Tibial nerve (tissue), 4 donors: Measurements from ENCODE around the gene MYPN. TPM values are rescaled to one million over a fixed set of nuclear protein-coding genes. Genes with fewer than 3 reads are reported as not detected.

Source experiments
- DNase-seq, 2 donors: peaks; one replicate each; pipeline ENCODE4 v3.0.0-alpha.2; 2019; ENCODE audit warnings: low spot score in 2 of 2
- H3K27ac ChIP-seq, 4 donors: fragments of 200-600 bp; sonication (generic) in 3 of 4; one replicate each; pipeline ENCODE4 v1.5.1; 2017 to 2019; ENCODE audit warnings: mild to moderate bottlenecking in 1 of 4
- H3K27me3 ChIP-seq, 2 donors: fragments of 200-600 bp; sonication (generic) in 1 of 2; one replicate each; pipeline versions ENCODE4 v1.5.1 to v1.6.0; 2017 to 2019
- H3K36me3 ChIP-seq, 3 donors: fragments of 200-600 bp; sonication (generic); one replicate each; pipeline ENCODE4 v1.5.1; 2018 to 2019
- H3K4me1 ChIP-seq, 4 donors: fragments of 200-600 bp; sonication (generic) in 3 of 4; one replicate each; pipeline ENCODE4 v1.5.1; 2017 to 2019
- H3K4me3 ChIP-seq, 4 donors: fragments of 200-600 bp; sonication (generic) in 3 of 4; one replicate each; pipeline ENCODE4 v1.5.1; 2017 to 2019; ENCODE audit warnings: mild to moderate bottlenecking in 1 of 4, moderate library complexity in 1 of 4
- H3K9me3 ChIP-seq, 4 donors: fragments of 200-600 bp; sonication (generic) in 3 of 4; one replicate each; pipeline ENCODE4 v1.5.1; 2017 to 2019
- CTCF ChIP-seq, 5 experiments: fragments of 200-600 bp in 3 of 5; fragments of 450-650 bp in 2 of 5; sonication (generic) in 3 of 5; IDR thresholded peaks; one replicate each; pipeline ENCODE4 v1.5.1; 2016 to 2019; ENCODE audit warnings: antibody characterized with exemption in 5 of 5, mild to moderate bottlenecking in 3 of 5, moderate library complexity in 2 of 5
- EP300 ChIP-seq, 2 donors: sonication (generic); formaldehyde crosslinking; IDR thresholded peaks; one replicate each; pipeline ENCODE4 v1.6.1; 2017; ENCODE audit warnings: antibody characterized with exemption in 2 of 2, mild to moderate bottlenecking in 1 of 2
- POLR2A ChIP-seq, 2 donors: fragments of 450-650 bp; IDR thresholded peaks; one replicate each; pipeline ENCODE4 v1.6.1; 2017; ENCODE audit warnings: antibody characterized with exemption in 2 of 2, mild to moderate bottlenecking in 2 of 2, moderate library complexity in 2 of 2
- WGBS, 2 donors: methylation state at CpG; one replicate each; pipeline ENCODE4 v1.1.5; 2018; 5-methylcytosine and 5-hydroxymethylcytosine counted together
- total RNA-seq, 4 donors: library from RNA; depleted of rRNA; stranded (reverse); fragments of >200 nt; gene quantifications; one replicate each; pipeline ENCODE4 v1.1.0, GENCODE V29; 2016

The MYPN gene
- total RNA-seq, 4 donors from 2014 or later, result not detected

DNA sequence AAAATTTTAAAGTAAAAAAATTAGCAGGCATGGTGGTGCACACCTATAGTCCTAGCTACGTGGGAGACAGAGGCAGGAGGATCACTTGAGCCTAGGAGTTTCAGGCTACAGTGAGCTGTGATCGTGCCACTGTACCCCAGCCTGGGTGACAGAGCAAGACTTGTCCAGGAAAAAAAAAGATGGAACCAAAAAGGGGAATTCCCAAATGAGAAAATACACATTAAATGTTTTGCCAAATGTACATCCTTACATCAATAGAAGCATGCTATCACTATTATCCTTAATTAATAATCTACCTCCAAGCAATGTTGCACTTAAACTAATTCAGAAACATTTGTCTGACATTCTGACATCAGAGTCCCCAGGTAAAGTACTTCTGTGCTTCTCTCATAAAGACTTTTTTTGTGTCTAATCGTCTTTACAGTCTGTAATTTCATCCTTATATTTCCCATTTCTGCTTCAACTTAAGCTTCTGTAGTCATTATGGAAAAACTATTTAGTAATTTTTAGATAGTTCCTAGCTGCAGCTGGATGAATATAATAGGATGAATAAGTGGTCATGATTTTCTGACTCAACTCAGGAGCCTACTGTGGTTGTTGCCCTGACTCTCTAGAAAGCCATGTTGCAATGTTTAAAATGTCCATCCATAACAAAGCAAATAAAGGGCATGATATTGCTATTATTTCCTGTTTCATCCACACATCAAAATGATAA, 57.7 kb downstream of the MYPN start:
- no peak for TF ChIP-seq EP300 (IDR thresholded peaks at IDR 0.05)
- TF ChIP-seq CTCF (IDR thresholded peaks at IDR 0.05), result no peak
- TF ChIP-seq POLR2A (IDR thresholded peaks at IDR 0.05), result no peak
- Histone ChIP-seq H3K27me3 (no peaks in the 10 kb centered on the region), H3K4me3 (no peak overlapping the region), H3K4me1 (no peaks in the 10 kb centered on the region), H3K27ac (no peak overlapping the region), H3K9me3 (no peaks in the 10 kb centered on the region), H3K36me3 (no peaks in the 10 kb centered on the region)
- WGBS, 2 donors, result 80 to 84% methylated on average over 3 of the region's 3 CpGs
- DNase-seq, result no peak

GRCh38 chr10:68167586-68168189, 58.4 kb downstream of the MYPN start:
- no peak overlapping the region for H3K27ac ChIP-seq
- no peak overlapping the region for H3K4me3 ChIP-seq
- no peaks in the 10 kb centered on the region for H3K4me1 ChIP-seq
- H3K27me3 ChIP-seq, result no peaks in the 10 kb centered on the region
- WGBS, 2 donors, result 93 to 98% methylated on average over 6 of the region's 6 CpGs
- DNase-seq, result no peak
- TF ChIP-seq CTCF (IDR thresholded peaks at IDR 0.05) (no peak), EP300 (IDR thresholded peaks at IDR 0.05) (no peak), POLR2A (IDR thresholded peaks at IDR 0.05) (no peak)
- no peaks in the 10 kb centered on the region for H3K9me3 ChIP-seq
- no peaks in the 10 kb centered on the region for H3K36me3 ChIP-seq

DNA sequence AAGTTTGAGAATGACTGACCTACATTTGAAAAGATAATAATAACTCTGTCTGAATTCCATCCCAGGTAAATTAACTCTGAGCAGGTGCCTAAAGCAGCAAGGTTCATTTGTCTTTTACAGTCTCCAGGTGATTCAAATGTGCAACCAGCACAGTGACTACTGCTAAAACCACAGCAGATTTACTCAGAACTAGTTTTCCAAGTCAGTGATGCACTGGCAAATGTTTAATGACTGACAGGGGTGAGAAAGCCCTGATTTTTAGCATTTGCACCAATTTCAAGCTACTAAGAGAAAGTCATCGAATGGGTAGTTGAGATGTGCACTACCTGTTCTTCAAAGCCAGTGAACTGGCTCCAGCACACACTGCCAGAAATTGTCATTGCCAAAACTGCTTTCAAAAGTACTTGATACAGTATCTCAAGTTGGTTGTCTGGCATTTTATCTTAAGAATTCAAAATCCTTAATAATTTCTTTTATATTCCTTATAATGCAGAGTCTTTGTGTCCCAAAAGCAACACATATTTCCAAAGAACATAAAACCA, 62.3 kb downstream of the MYPN start:
- H3K27me3 ChIP-seq, result no peaks in the 10 kb centered on the region
- H3K27ac ChIP-seq, result no peak overlapping the region
- DNase-seq, result no peak
- no peak overlapping the region for H3K4me3 ChIP-seq
- no peaks in the 10 kb centered on the region for H3K36me3 ChIP-seq
- H3K4me1 ChIP-seq, result no peaks in the 10 kb centered on the region
- WGBS, 2 donors, result 89 to 96% methylated on average over 1 of the region's 1 CpG
- TF ChIP-seq EP300 (IDR thresholded peaks at IDR 0.05) (no peak), POLR2A (IDR thresholded peaks at IDR 0.05) (no peak), CTCF (IDR thresholded peaks at IDR 0.05) (no peak)
- H3K9me3 ChIP-seq, result no peaks in the 10 kb centered on the region

DNA sequence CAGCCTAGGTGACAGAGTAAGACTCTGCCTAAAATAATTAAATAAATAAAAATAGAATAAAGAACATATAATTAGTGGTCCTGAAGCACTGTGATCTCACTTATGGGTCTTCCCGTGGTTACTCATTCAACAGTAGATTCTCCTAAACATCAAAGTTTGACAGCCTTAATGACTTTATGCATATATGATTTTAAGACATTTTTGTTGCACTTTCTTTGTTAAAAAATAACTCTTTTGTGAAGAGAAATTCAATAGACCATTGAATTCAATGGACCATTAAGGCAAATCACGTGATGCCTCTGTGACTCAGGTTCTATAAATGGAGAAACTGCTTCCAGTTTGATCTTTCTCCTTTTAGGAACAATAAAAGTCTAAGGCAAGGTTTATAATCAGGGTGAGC, 63.0 kb downstream of the MYPN start:
- no peaks in the 10 kb centered on the region for H3K4me1 ChIP-seq
- H3K27ac ChIP-seq, result no peak overlapping the region
- no peaks in the 10 kb centered on the region for H3K27me3 ChIP-seq
- WGBS, 2 donors, result 70 to 71% methylated on average over 2 of the region's 2 CpGs
- H3K4me3 ChIP-seq, result no peak overlapping the region
- no peaks in the 10 kb centered on the region for H3K36me3 ChIP-seq
- TF ChIP-seq EP300 (IDR thresholded peaks at IDR 0.05) (no peak), POLR2A (IDR thresholded peaks at IDR 0.05) (no peak), CTCF (IDR thresholded peaks at IDR 0.05) (no peak)
- no peak for DNase-seq
- no peaks in the 10 kb centered on the region for H3K9me3 ChIP-seq

DNA sequence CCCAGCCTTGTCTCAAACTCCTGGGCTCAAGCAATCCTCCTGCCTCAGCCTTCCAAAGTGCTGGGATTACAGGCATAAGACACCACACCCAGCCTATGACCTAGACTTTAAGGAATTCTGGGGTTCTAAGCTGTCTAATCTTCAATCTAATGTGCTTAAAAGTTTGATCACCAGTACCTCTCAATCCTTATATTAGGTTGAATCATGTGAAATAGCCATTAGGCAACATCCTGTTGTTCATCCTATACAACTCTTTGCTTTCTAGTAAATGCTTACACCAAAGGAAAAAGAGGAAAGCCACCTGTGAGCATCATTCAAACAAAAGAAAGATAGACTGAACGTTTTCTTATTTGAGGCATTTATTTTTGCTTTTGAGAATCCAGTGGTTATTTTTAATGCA, 66.7 kb downstream of the MYPN start:
- H3K9me3 ChIP-seq, result no peaks in the 10 kb centered on the region

More for the DNA sequence above, 66.7 kb downstream of the MYPN start:
- H3K4me3 ChIP-seq, result no peak overlapping the region
- WGBS, 2 donors, result 47 to 52% methylated on average over 1 of the region's 1 CpG
- H3K4me1 ChIP-seq, result no peaks in the 10 kb centered on the region
- no peak for DNase-seq
- no peaks in the 10 kb centered on the region for H3K27me3 ChIP-seq
- TF ChIP-seq CTCF (IDR thresholded peaks at IDR 0.05) (no peak), POLR2A (IDR thresholded peaks at IDR 0.05) (no peak), EP300 (IDR thresholded peaks at IDR 0.05) (no peak)
- no peak overlapping the region for H3K27ac ChIP-seq
- no peaks in the 10 kb centered on the region for H3K36me3 ChIP-seq
